Cardiac fibroblast (primary cell): Measurements from ENCODE around the gene S100A9.

Source experiments
- DNase-seq, 2 donors: peaks; one replicate each; pipeline versions ENCODE4 v3.0.0 to v3.0.0-alpha.2; 2010; ENCODE audit warnings: low read depth in 2 of 2
- H3K4me3 ChIP-seq, 2 donors: replicated peaks in 1 of 2; 1 replicate in 1 of 2; 2 replicates in 1 of 2; pipeline ENCODE4 v1.5.1; 2011; ENCODE audit warnings: low read depth in 2 of 2, low read length in 2 of 2, mild to moderate bottlenecking in 2 of 2, moderate library complexity in 1 of 2
- CTCF ChIP-seq: IDR thresholded peaks from one replicate; pipeline ENCODE4 v1.5.1; 2011; ENCODE audit warnings: low read depth, mild to moderate bottlenecking, low read length, inconsistent platforms

The S100A9 gene

GRCh38 chr1:153379591-153379990 lies 21.9 kb downstream of the S100A9 start:
- no peak for DNase-seq
- TF ChIP-seq CTCF: no peak
- H3K4me3 ChIP-seq: no peak overlapping the region

GRCh38 chr1:153380711-153381110 lies 23.1 kb downstream of the S100A9 start:
- TF ChIP-seq CTCF: no peak
- no peak overlapping the region for H3K4me3 ChIP-seq
- no peak for DNase-seq

GRCh38 chr1:153384958-153385580 lies 27.4 kb downstream of the S100A9 start:
- no peak for TF ChIP-seq CTCF
- no peak for DNase-seq
- H3K4me3 ChIP-seq: no peak overlapping the region

- DNase-seq: no peak
- H3K4me3 ChIP-seq: no peak overlapping the region
- no peak for TF ChIP-seq CTCF
Measured at GRCh38 chr1:153386500-153386901, 28.8 kb downstream of the S100A9 start.

- H3K4me3 ChIP-seq: no peak overlapping the region
- DNase-seq: no peak
- no peak for TF ChIP-seq CTCF
Measured at GRCh38 chr1:153387001-153387400, 29.3 kb downstream of the S100A9 start.

- H3K4me3 ChIP-seq: no peak overlapping the region
- DNase-seq: no peak
- TF ChIP-seq CTCF: no peak
Measured at GRCh38 chr1:153387785-153388184, 30.1 kb downstream of the S100A9 start.

- DNase-seq: no peak
- TF ChIP-seq CTCF: no peak
- no peak overlapping the region for H3K4me3 ChIP-seq
Measured at GRCh38 chr1:153389401-153389800, 31.7 kb downstream of the S100A9 start.
